ENCODE measurements around the gene REXO1. TPM values are rescaled to one million over a fixed set of nuclear protein-coding genes. Genes with fewer than 3 reads are reported as not detected.

REXO1 gene
- total RNA-seq, 1 experiment from 2014 or later = 56.8 TPM

DNA sequence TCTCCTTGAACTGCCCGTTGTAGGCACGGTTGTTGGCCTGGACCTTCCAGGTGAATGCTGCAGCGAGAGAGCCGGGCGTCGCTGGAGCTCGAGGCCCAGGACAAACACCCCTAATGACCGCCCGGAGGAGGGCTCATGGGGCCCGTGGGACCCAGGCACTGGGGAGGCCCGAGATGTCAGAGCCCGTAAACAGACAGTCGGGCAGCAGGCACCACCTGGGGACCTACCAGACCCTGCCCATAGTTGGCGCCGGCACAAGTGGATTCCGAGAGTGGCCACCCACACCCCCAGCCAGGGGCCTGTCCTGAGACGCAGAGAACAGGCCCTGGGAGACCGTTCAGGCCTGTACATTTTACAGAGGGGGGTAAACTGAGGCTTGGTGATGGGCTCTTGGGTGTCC, 38.6 kb downstream of the REXO1 start:
- Histone ChIP-seq H2BK12ac (ENCODE audit: insufficient read length, low read depth, low read length) (no peak overlapping the region), H4K8ac (replicated peaks; ENCODE audit: insufficient read length, low read depth, low read length) (no peak overlapping the region), H4K91ac (ENCODE audit: insufficient read length, low read depth, low read length) (no peak overlapping the region), H4K20me1 (ENCODE audit: control insufficient read depth, insufficient read depth, insufficient read length) (peaks cover 2% of the 10 kb centered on the region), H2BK20ac (ENCODE audit: low read depth, low read length, poor library complexity, severe bottlenecking) (no peak overlapping the region), H3K56ac (ENCODE audit: insufficient read length, low read depth, low read length) (no peak overlapping the region), H2AK5ac (ENCODE audit: insufficient read length, low read length) (no peak overlapping the region), H3K27ac (ENCODE audit: insufficient read length, low read depth, low read length) (no peak overlapping the region), H3K27me3 (ENCODE audit: insufficient read depth, low read length) (no peaks in the 10 kb centered on the region), H2BK5ac (ENCODE audit: insufficient read length, low read length) (no peak overlapping the region), H4K5ac (ENCODE audit: insufficient read length, low read depth, low read length) (no peak overlapping the region), H2BK120ac (ENCODE audit: low read depth, low read length, poor library complexity, severe bottlenecking) (no peak overlapping the region), H3K4me1 (ENCODE audit: insufficient read depth, low read length) (no peaks in the 10 kb centered on the region), H3K79me1 (ENCODE audit: insufficient read depth, low read depth, low read length, poor library complexity, severe bottlenecking) (no peaks in the 10 kb centered on the region), H3T11ph (ENCODE audit: low read length) (no peak overlapping the region), H3K23ac (ENCODE audit: insufficient read length, low read depth, low read length) (no peak overlapping the region), H3K79me2 (ENCODE audit: insufficient read depth, low read length) (no peaks in the 10 kb centered on the region), H3K23me2 (ENCODE audit: insufficient read length, low read depth, low read length, poor library complexity, severe bottlenecking) (peaks cover 3% of the 10 kb centered on the region), H2AFZ (ENCODE audit: low read length) (no peak overlapping the region), H3K9ac (ENCODE audit: extremely low read depth, insufficient read length, low read length) (no peak overlapping the region), H3K4me2 (ENCODE audit: insufficient read depth, insufficient read length, low read length) (no peak overlapping the region), H3K9me3 (ENCODE audit: control insufficient read depth, low read depth, low read length) (no peaks in the 10 kb centered on the region), H3K4ac (ENCODE audit: low read depth, low read length) (no peak overlapping the region), H3K14ac (ENCODE audit: insufficient read depth, low read length) (no peak overlapping the region), H3K18ac (ENCODE audit: insufficient read length, low read depth, low read length) (no peak overlapping the region), H2BK15ac (ENCODE audit: low read depth, low read length) (no peak overlapping the region)
- H3K4me3 Mint-ChIP-seq = no peak overlapping the region
- TF ChIP-seq CTCF (conservative IDR thresholded peaks at IDR 0.05) = no peak; the same call in 2 of the 3 replicates
- peaks cover 6 to 8% of the 10 kb centered on the region in 2 experiments for H3K4me1 Mint-ChIP-seq
- no peaks in the 10 kb centered on the region; a peak in 1 of 7 replicates for H3K36me3 Mint-ChIP-seq (ENCODE audit: insufficient read depth in 1 of 3, low read depth in 3 of 3)
- H3K27ac Mint-ChIP-seq = no peak overlapping the region
- DNase-seq = no peak
- H3K27me3 Mint-ChIP-seq (ENCODE audit: low read depth) = peaks cover 9% of the 10 kb centered on the region
- WGBS (ENCODE audit: extremely low coverage, insufficient read length, low lambda C conversion rate) = no CpG with 5 or more reads among the region's 18 CpGs
- no peaks in the 10 kb centered on the region for H3K9me3 Mint-ChIP-seq
